ENCODE measurements around the gene RPS28.
"Not testable (repeated sequence)": the region's sequence is repeated elsewhere in the genome, so short reads cannot be mapped to it uniquely, and the experiment has no call there.

The RPS28 gene

DNA sequence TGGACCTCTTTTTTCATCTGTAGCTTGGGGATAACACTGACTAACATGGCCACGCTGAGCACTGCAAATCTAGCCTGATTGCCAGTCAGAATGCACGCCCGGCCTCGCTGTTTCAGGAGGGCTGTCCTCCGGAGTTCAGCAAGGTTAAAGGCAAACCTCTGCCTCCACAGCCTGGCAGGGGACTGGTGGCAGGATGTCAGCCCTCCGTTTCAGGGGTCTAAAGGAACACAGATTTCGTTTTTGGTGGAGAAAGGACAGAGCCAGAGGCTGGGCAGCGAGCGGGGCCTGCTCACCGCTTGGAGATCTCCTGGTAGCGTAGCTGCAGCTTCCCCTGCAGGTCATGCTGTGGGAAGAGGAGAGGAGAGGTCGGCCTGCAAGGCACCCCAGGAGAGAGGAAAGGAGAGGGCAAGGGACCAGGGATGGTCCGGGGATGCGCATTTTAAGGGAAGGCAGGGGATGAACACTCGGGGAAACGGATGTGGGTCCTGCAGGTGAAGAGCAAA is 681 bp upstream of the RPS28 start:
- DNase-seq (ENCODE audit: low read depth): no peak

DNA sequence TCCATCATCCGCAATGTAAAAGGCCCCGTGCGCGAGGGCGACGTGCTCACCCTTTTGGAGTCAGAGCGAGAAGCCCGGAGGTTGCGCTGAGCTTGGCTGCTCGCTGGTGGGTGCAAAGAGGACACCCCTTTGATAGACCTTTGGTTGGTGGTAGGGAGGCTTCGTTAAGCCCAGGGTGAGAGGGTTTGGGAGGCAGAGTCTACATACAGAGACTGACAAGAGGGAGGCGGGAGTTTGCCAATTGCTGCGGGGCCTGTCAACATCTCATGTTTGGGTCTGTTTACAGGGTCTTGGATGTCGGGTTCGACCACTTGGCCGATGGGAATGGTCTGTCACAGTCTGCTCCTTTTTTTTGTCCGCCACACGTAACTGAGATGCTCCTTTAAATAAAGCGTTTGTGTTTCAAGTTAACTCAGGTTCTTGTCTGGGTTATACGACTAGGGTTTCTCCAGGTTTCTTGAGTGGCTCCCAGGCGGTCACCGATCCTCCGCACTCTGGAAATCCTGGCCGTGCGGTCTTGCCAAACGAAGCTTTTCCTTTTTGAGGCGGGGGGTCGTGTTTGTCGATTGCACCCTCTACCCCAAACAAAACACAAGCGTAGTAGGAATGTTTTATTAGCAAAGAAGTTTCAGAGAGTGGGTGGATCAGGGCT is 816 bp downstream of the RPS28 start:
- no peak for DNase-seq (ENCODE audit: low read depth)

DNA sequence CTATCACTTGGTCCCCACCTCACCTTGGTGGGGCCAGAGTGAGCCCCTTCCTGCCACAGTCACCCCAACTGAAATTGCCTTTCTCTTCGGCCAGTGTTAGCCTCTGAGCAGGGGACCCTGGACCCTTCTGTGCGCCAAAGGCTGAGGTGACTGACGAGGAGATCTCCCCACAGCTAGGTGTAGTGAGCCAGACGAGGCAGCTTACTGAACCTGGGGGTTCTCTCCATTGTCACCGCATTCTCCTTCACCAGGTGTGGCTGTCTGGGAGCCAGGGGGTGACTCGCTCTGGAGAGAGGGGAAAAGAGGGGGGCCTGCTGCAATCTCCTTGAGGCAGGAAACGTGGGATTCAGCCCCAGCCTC is 1.3 kb downstream of the RPS28 start:
- no peak for DNase-seq (ENCODE audit: low read depth)

DNA sequence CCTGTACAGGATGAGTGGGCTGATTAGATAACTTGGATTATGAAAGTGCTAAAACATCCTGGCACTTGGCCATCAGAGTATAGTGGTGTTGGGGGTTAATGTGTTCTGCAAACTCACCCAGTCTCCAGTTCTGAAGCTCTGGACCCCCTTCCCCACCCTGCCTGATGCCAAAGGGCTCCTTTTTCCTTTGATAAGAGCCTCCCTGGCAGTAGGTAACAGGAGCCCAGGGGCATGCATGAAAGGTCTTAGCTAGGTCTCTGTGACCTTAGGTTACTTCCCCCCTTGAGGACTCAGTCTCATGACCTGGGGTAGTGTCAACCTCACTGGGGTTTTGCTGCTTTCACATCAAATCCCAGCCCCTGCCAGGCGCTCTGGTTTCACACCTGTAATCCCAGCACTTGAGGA is 2.5 kb downstream of the RPS28 start:
- no peak for DNase-seq (ENCODE audit: low read depth)

DNA sequence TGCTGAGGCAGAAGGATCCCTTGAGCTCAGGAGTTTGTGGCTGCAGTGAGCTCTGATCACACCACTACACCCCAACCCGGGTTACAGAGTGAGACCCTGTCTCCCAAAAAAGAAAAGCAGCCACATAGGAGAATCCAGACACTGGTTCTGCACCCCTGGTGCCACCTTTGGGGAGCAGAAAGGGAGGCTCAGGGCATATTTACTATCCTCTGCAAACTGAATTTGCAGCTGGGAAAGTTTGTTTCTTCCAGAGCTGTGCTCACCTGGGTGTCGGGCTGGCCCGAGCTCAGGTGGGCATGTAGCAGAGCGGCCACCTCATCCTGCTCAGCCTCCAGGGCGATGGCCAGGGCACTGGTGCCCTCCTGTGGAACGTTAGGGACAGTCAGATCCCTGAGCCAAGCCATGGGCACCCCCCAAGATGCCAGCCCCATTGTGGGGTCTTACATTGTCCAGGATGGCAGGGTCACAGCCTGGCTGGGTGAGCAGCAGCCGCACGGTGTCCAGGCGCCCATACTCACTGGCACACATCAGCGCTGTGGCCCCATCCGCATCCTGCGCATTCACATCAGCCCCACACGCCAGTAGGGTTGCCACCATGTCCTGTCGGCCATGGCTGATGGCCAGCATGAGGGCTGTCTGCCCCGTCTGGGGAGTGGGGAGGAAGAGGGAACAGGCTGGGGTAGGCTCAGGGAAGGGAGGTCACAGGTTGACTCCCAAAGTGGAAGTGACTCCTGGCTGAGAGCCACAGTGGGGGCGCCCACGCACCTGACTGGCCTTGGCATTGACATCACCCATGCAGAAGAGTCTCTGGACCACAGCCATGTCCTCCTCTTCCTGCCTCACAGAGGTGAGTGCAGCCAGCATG is 3.1 kb downstream of the RPS28 start:
- DNase-seq (ENCODE audit: low read depth): no peak

DNA sequence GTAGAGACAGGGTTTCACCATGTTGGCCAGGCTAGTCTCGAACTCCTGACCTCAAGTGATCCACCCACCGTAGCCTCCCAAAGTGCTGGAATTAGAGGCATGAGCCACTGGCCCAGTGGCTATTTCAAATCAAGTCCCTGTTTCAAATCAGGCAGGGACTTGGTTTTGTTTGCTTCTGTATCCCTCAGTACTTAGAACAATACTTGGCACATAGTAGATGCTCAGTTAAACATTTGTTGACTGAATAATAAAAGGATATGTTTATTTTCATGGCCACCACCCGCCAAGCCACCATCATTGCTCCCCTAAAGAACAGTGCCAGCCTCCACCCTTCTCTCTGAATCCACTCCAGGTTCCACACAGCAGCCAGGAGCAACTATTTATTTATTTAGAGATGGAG is 4.2 kb downstream of the RPS28 start:
- no peak for DNase-seq (ENCODE audit: low read depth)

DNA sequence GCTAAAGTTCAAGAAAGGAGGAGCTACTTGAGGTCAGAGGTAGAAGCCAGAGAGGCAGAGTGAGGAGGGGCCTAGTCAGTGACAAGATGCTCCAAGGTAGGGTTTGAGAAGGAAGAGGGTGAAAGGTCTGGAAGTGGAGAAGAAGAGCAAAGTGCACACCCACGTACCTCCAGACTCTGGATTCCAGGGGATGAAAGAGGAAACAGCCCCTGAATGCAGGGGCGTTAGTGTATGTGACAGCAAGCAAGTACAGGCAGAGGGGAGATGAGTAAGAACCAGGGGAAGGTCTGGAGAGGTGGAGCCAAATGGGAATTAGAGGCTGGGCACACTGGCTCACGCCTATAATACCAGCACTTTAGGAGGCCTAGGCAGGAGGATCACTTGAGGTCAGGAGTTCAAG is 8.7 kb downstream of the RPS28 start:
- no peak for DNase-seq (ENCODE audit: low read depth)

DNA sequence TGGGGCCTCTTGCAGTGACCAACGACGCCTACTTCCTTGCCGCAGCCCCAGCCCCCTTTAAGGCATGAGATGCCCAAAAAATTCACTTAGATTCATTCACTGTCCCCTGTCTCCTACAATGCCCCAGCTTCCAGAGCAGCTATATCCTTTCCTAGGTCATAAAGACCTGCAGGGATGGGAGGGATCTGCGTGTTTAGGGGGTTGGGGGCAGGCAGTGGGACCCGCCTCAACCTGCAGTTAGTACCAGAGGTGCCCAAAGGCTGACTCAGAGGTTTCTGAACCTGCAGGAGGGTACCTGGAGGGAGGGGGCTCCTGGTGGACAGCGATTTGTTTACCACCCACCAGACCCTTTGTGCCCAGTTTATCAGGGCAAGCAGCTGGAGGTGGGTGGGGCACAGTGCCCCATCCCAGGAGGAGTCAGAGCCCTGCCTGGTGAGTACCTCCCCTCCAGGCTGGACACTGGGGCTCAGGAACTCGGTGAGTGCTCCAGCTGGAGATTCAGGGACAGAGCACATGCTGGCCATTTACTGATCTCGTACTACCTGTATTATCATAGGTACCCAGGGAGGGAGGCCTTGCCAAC is 10.1 kb downstream of the RPS28 start:
- DNase-seq (ENCODE audit: low read depth): no peak

DNA sequence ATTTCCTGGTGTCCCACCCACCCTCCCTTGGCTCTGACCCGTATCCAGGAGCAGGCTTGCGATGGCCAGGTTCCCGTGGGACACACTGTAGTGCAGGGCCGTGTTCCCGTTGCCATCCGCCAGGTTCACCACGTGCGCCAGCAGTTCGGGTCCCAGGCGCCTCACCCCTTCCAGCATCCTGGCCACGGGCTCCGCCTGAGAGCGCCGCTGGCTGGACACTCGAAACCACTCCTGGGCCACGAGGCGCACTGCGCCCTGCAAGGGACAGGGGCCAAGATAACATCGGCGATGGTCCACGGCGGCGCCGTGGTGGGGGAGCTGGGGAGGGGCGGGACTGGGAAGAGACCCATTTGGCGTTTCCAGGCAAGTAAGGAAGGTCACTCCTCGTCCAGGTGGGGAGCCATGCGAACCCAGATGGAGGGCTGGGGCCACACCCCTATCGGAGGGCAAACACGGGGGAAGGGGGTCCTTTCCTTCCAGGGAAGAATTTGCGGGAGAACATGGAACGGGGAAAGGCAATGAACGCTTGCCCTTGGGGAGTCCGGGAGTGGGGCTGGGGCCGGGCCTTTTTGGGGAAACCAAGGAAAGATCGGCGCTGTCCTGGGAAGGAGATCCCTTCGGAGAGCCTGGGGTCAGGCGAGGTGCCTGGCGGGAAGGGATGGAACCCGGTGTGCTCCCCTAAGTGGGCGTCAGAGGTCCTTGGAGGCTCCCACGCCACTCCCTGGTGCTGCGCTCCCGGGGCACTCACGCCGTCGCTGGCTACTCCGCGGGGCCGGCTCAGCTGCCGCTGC is 11.9 kb downstream of the RPS28 start:
- no peak for DNase-seq (ENCODE audit: low read depth)

DNA sequence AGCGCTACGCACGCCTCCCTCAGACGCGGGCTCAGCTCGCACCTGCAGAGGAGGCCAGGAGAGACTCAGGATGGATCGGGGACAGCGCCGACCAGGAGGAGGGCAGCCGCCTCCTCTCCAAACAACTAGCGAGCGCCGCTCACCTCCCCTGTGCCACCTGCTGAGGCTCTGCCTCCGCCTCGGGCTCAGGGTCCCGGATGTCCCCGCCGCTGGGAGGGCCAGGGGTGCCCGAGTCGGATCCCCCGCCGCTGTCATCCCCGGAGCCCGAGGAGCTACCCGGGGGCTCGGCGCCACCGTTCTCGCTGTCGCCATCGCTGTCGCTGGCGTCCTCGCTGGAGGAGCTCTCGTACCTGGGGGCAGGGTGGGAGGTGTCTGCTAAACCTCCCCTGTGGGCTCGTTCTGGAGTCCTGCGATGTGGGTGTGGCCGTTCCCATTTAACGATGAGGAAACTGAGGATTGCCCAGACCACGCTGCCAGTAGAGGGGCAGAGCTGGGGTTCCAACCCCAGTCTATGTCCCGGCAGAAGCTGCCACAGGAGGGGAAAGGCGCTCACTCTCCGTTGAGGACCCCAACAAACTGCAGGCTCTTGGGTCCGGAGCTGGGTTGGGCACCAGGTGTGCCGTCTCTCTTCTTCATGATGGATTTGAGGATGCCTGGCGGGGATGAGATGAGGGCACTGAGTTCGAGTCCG is 12.6 kb downstream of the RPS28 start:
- no peak for DNase-seq (ENCODE audit: low read depth)

DNA sequence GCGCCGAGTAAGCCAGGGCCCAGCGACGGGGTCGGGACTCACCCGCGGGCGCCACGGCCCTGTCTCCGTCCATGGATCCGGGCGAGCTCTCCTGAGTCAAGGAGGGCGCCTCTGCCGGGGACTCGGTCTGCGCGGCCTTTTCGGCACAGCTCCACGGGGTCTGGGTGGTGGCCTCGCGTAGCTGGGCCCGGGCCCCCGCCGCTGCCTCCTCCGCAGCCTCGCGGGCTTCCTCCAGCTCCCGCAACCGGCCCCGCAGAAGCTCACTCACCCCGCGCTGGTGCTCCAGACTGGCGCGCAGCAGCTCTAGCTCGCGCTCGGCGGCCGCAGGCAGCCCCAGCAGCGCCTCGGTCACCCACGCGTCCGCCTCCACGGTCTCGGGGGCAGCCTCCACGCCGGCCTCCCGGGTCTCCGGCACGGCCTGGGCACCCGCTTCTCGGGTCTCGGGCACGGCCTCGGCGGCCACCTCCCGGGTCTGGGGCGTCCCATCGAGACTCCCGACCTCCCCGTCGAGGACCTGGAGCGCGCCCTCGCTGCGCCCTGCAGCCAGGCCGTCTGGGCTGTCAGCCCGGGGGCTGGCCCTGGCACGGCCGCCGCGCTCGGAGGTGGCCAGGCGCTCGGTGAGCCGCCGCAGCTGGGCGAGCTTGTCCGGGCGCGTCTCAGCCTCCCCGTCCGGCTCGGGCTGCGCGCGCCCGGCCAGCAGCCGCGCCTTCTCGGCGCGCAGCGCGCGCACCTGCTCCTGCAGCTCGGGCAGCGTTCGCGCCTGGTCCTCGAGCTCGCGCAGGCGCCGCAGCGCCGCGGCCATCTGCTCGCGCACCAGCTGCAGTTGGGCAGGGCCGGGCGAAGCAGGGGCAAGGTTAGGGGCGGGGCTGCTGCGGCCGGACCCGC is 13.4 kb downstream of the RPS28 start:
- DNase-seq (ENCODE audit: low read depth): no peak

DNA sequence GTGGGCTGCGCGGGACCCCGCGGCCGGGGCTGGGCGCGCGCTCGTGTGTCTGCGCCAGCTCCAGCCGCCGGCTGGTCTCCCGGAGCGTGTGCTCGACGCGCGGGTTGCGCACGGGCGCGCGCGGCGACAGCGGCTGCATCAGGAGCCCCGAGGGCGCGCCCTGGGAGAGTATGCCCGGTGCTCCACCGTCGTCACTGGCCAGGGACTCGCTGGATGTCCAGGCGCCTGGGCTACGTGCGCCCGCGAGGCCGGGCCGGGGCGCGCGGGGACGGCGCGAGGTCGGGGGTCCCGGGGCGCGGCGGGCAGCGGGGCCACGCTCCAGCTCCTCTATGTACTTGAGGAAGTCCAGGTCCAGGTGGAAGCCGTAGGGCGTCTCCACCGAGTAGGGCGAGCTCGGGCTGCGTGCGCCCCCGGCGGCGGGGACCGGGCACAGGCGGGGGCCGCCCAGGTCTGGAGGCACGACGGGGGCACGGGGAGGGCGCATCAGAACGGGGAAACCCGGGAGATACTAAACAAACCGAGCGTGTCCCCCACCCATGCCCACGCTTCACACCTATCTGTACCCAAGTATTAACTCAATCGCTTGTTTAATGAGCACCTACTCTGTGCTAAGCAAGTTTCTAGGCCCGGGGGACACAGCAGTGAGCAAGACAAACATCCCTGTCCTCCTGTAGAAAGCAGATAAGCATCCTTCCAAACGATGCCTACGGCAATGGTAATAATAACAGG is 14.2 kb downstream of the RPS28 start:
- no peak for DNase-seq (ENCODE audit: low read depth)

DNA sequence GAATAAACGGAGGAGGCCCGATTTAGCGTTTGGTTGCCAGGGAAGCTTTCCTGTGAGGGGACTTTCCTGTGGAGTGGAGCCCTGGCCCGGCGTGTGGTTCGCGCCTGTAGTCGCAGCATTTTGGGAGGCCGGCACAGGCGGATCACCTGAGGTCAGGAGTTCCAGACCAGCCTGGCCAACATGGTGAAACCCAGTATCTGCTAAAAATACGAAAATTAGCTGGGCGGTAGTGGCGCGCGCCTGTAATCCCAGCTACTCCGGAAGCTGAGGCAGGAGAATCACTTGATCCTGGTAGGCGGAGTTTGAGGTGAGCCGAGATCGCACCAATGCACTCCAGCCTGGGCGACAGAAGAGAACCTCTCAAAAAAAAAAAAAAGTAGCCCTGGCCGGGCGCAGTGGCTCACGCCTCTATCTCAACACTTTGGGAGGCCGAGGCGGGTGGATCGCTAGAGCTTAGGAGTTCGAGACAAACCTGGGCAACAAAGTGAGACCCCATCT is 14.8 kb downstream of the RPS28 start:
- DNase-seq (ENCODE audit: low read depth): no peak

DNA sequence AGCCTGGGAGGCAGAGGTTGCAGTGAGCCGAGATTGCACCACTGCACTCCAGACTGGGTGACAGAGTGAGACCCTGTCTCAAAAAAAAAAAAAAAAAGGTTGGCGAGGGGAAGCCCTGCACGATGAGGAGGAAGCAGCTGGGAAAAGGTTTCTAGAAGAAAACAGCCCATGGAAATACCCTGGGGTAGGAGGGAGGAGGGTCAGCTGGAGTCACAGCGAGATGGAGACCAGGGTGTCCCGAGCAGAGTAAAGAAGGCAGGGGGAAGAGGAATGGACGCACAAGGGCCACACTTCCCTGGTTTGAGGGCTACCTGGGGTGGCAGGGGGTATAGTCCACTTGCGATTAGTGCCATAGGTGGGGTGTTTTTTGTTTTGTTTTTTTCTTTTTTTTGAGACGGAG is 15.4 kb downstream of the RPS28 start:
- no peak for DNase-seq (ENCODE audit: low read depth)

DNA sequence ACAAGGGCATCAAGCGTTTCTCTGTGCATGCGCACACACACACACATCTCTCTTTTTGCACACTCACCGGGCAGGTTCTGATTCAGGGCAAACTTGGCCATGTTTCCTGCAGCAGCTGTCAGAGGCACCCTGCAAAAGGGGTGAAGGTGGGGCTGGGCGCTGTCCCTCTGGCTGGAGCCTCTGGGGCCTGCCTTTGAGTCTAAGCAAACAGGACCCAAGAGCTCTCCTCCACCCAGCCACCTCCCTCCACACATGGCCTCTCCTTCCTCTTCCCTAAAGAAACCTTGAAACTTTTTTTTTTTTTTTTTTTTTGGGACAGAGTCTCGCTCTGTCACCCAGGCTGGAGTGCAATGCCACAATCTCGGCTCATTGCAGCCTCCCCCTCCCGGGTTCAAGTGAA is 16.4 kb downstream of the RPS28 start:
- DNase-seq (ENCODE audit: low read depth): no peak

DNA sequence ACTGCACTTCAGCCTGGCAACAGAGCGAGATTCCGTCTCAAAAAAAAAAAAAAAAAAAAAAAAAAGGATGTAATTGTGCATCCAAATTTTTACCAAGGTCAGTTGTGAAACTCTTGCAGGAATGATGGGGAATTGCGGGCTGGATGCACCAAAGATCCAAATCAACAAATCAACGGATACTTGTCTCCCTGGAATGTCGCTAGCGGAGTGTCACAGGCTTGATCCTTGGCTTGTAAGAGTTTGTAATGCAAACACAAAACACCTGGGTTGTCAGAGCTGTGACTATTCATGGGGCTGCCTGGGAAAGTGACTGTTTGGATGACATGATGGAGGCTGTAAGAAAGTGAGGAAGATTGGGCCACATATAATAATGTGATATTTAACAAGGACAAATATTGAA is 17.5 kb downstream of the RPS28 start:
- DNase-seq (ENCODE audit: low read depth): no peak

DNA sequence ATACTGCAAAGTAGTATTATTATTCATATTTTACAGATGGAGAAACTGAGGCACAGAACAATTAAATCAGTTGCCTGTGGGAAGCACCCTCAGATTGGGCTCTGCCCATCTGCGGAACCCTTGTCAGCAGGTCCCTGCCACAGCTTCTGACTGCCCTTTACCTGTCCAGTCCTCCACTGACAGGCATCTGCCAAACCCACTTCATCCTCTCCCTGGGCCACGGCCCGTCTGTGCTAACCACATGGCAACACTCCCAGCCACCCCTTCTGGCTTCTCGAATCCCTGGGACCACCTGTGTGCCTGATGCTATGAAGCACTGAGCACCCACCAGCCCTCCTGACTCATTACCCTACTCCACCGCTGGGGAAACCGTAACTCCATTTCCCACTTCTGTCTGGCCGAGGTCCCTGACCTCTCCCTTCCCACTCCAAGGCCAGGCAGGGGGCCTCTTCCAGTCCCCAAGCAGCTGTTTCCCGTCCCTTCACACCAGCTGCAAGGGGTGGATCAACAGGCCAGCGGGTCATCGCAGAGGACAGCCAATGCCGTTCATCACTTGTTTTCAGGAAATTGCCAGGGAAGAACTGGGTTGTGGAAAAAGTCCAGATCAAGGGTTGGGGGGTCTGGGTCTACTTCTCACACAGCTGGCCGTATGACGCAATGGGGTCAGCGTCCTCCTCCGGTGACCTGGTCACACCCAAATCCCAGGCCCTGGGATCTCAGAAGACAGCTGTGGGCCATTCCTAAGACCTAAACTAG is 19.2 kb downstream of the RPS28 start:
- DNase-seq (ENCODE audit: low read depth): no peak

DNA sequence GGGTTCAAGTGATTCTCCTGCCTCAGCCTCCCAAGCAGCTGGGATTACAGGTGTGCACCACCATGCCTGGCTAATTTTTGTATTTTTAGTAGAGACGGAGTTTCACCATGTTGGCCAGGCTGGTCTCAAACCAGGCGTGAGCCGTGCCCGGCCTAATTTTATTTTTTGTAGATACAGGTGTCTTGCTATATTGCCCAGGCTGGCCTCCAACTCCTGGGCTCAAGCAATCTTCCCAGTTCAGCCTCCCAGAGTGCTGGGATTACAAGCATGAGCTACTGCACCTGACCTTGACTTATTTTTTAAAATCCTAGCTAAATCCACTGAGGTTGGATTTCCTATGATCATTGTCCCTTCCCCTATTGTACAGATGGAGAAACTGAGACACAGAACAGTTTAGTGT is 20.2 kb downstream of the RPS28 start:
- DNase-seq (ENCODE audit: low read depth): not testable (repeated sequence)

DNA sequence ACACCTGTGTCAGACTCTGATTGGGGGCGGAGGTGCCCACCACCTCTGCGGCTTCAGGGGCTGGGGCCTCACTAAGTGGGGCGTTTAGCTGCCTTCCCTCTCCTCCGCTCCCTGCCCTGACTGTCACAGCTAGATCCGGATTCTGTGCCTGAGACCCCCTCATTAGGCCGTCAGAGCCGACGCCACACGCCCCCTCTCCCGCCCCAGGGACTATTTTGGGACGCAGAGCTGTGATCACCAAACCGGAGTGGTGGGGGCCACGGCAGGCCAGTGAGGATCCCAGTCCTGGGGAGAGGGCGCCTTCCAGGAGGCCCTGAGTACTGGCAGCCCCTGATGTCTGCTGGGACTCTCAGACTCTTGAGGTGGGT is 21.0 kb downstream of the RPS28 start:
- no peak for DNase-seq (ENCODE audit: low read depth)
